Epithelial cell of proximal tubule (primary cell): ENCODE data around the gene PRELID2. TPM values are rescaled to one million over a fixed set of nuclear protein-coding genes. Genes with fewer than 3 reads are reported as not detected.

ENCODE experiments used
- DNase-seq: peaks from one replicate; pipeline ENCODE4 v3.0.0-alpha.2; 2011; ENCODE audit warnings: low read depth
- H3K4me3 ChIP-seq: 2 replicates; pipeline ENCODE4 v1.5.1; 2011; ENCODE audit warnings: low read depth, mild to moderate bottlenecking, low read length
- total RNA-seq: library from RNA; depleted of rRNA; stranded (reverse); fragments of >200 nt; gene quantifications from 2 replicates; pipeline ENCODE4 v1.2.3, GENCODE V29; 2015
- TF ChIP-seq, protein P1 (sequence below): conservative IDR thresholded peaks from 2 replicates; pipeline ENCODE4 v1.5.1; 2012; ENCODE audit warnings: low read depth, mild to moderate bottlenecking, low read length

PRELID2 gene
- total RNA-seq, 1 donor from 2014 or later = 20.9 TPM

GRCh38 chr5:145787507-145787906 lies 47.6 kb downstream of the PRELID2 start:
- no peak overlapping the region for H3K4me3 ChIP-seq
- DNase-seq = no peak
- TF ChIP-seq, protein P1, sequence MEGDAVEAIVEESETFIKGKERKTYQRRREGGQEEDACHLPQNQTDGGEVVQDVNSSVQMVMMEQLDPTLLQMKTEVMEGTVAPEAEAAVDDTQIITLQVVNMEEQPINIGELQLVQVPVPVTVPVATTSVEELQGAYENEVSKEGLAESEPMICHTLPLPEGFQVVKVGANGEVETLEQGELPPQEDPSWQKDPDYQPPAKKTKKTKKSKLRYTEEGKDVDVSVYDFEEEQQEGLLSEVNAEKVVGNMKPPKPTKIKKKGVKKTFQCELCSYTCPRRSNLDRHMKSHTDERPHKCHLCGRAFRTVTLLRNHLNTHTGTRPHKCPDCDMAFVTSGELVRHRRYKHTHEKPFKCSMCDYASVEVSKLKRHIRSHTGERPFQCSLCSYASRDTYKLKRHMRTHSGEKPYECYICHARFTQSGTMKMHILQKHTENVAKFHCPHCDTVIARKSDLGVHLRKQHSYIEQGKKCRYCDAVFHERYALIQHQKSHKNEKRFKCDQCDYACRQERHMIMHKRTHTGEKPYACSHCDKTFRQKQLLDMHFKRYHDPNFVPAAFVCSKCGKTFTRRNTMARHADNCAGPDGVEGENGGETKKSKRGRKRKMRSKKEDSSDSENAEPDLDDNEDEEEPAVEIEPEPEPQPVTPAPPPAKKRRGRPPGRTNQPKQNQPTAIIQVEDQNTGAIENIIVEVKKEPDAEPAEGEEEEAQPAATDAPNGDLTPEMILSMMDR = no peak

DNA sequence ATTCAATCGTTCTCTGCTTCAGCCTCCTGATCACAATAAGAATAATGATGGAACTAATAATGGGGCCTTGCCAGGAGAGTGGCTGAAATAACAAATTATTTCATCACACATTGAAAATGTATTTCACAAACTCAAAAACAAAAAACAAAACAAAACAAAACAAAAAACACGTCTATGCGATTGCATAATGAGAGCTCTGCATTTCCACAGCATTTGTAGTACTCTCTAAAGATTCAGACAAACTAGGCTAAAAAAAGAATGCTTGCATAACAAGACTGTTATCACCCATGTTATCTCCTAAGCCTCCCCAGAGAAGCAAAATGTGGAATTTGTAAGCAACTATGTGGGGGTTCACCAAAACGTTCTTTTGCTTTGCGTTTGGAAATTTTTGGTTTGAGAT lies 48.1 kb downstream of the PRELID2 start:
- DNase-seq = no peak
- TF ChIP-seq, protein P1 = no peak

GRCh38 chr5:145780982-145781381 lies 54.2 kb downstream of the PRELID2 start:
- H3K4me3 ChIP-seq = no peak overlapping the region
- no peak for DNase-seq
- TF ChIP-seq, protein P1 = no peak

More for the DNA sequence above, 48.1 kb downstream of the PRELID2 start:
- no peak overlapping the region for H3K4me3 ChIP-seq

DNA sequence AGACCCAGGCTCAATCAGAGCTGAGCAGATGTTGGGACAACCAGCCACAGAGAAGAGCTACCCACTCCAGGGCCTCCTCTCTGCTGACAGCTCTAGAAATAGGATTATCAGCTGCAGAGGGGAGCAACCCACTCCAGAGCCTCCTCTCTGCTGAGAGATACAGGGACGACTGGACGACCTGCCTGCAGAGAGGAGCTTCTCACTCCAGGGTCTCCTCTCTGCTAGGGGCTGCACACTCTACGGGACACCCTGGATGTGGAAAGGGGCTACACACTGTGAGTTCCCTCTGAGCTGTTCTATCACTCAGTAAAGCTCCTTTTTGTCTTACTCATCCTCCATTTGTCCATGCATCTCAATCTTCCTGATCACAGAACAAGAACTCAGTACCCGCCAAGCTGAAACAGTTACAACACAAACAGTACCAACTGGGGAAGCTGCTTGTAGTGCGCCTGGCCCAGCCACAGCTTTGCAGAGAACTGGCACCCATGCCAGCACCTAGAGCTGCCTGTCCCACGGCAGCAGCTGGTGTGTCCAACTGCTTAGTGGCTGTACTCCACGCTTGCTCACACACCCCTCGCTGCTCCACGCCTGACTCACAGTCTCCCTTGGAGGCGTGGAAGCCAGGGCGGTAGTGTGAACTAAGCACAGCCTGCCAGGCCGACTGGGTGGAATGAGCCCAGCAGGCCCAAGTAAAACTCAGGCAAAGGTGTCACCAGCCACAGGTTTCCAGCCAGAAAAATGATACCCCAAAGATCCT lies 56.8 kb downstream of the PRELID2 start:
- TF ChIP-seq, protein P1 = no peak
- no peak overlapping the region for H3K4me3 ChIP-seq

GRCh38 chr5:145777445-145778063 lies 57.6 kb downstream of the PRELID2 start:
- H3K4me3 ChIP-seq = no peak overlapping the region
- DNase-seq = no peak
- TF ChIP-seq, protein P1 = no peak

More for the DNA sequence above, 56.8 kb downstream of the PRELID2 start:
- no peak for DNase-seq

DNA sequence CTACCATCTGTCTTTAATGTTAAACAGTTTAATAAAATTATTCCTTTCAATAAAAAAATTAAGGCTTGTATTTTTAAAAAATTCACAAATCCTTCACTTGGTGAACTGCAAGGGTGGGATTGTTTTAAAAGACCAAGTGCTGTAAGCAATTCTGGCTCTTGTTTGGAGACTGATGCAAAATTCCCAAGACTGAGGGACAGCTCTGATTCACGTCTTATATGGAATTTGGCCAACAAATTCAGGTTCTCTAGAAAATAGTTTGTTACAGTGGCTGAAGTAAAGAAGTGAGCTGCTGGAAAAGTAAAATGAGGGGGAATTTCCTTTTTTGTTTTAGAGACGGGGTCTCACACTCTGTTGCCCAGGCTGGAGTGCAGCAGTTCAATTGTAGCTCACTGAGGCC lies 58.3 kb downstream of the PRELID2 start:
- no peak for DNase-seq
- no peak overlapping the region for H3K4me3 ChIP-seq
- TF ChIP-seq, protein P1 = no peak
